ENCODE measurements around the gene HTRA1.

Gene HTRA1

DNA sequence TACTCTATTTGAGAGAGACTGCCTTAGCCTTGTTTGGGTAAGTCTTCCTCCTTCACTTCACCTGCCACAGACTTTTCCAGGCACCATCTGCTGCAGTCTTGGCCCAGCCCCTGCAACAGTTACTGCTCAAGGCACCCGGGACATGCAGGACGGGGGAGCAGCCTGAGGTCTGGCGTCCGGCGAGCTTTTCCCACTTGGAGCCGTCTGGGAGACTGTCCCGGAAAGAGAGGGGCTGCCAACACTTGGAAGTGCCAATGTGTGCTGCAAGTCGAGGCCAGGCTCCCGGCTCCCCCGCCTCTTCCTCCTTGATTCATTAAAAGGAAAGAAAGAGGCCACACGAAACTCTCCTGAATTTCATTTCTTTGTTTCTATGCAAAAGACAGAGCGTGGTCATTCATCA, 13.7 kb downstream of the HTRA1 start:
- DNase-seq = no peak

DNA sequence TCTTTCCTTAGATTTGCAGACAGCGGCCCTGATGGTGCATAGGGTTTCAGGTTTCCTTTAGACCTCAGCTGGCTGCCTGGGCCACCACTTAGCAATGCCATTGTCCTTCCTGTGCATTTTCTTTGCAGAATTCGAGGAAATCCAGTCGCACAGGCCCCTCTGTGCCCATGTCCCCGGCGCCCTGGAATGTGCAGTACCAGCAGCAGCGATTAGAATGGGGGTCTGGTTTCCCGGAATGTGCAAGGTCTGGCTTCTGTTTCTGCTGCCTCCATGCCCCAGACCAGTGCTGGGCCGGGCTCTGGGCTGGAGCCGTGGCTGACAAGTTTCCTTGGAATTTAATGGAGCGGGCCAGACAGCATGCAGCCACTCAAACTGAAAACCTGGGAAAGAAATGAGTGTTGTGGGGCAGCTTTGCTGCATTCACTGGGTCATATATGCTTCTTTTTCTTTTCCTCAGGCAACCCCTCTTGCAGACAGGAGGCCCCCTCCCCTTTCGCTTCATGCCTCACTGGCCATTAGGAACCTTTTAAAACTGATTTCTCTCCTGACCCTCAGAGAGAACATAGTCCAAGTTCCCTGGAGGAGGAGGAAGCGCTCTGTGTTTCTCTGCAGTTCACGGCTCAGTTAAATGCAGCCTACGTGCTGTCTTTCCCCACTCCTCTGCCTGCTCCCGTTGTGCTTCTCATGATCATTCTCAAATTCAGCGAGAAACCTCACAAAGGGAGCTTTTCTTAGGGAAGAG, 14.4 kb downstream of the HTRA1 start:
- DNase-seq = no peak

- no peak for DNase-seq
These were observed 15.0 kb downstream of the HTRA1 start for GRCh38 chr10:122476333-122476695.

- no peak for DNase-seq
These were observed 16.1 kb downstream of the HTRA1 start for GRCh38 chr10:122477436-122477835.

DNA sequence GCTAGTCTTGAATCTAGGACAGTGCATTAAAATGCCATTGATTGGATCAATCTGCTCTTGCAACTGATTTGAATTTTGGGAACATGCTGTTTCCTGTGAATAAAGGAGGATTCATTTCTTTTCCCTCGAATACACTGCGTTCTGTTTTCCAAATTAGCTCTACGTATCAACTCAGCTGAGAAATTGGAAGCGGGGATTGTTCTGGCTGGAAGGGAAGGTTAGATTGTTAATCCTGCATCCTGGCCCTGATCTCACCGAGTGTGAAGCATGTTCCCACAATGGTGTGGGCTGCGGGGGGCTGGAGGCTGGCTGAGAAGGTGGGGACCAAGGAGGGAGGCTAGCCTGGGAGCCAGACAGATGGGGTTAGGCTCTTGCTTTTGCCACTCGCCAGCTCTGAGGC, 17.6 kb downstream of the HTRA1 start:
- no peak for DNase-seq

- no peak for DNase-seq
These were observed 18.9 kb downstream of the HTRA1 start for GRCh38 chr10:122480146-122480833.

DNA sequence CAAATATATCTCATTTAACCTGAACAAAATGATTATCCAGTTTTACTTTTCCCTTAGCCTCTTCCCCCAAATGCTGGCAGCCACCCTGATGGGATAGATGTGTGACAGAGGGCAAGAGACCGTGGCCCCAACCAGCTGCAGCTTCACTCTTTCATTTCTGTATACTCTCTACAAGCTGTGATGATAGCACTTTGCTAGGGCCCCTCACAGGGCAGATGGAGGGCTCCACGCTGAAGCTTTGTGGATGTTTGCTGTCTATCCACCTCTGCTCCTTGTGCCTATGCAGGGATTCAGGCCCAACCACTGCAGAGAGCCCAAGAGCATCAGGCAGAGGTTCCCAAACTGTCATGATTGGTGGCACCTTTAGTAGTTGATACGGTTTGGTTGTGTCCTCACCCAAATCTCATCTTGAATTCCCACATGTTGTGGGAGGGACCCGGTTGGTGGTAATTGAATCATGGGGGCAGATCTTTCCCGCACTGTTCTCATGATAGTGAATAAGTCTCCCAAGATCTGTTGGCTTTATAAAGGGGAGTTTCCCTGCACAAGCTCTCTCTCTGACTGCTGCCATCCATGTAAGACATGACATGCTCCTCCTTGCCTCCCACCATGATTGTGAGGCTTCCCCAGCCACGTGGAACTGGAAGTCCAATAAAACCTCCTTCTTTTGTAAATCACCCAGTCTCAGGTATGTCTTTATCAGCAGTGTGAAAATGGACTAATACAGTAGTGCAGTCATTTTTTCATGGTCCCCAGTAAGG, 20.1 kb downstream of the HTRA1 start:
- no peak for DNase-seq

DNA sequence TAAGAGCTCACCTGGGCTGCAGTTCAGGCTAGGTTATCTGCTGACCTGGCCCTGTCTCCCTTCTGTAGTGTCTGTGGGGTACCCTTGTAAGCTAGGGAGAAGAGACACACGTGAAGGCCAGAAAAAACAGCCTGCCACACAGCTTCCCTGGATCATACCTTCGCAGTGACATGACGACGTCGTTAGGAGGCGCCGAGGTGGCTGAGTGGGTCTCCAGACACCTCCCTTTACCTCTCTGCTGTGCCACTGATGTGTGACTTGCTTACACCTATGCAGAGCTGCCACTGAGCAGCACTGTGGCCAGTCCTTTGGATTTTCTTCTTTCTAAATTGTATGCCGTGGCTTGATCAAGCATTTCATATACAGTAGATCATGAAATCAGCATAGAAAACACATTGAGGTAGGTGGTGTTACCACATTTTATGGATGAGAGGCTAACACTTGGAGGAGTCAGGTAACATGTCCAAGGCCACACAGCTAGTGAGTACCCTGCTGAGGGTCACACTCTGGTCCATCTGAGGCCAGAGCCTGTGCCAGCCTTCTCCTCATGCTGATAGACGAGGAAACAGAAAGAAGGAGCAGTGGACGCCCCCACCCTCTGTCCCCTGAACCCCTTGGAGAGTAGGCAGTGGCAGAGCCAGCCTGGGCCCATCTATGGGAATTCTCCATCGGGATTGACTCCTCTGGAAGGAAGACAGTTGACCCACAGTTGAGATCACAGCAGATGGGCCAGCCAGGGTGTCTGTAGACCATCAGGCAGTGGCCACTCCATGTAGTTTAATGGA, 23.1 kb downstream of the HTRA1 start:
- no peak for DNase-seq

DNA sequence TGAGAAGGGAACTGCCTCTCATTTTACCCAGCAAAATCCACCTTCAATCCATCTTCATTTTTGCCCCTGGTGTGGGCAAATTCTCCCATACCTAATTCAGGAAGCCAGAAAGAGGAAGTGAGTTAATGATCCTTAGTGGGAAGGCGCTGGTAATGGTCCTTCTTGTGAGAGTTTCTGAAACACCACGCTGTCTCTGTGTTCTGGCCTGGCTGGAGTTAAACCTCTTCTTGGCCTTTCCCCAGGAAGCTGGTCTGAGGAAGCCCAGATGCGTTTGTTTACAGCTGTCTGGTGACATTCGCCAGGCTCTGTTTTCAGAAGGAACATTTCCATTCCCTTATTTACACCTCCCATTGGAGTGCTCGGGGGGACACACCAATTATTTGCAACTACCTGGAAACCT, 24.3 kb downstream of the HTRA1 start:
- DNase-seq = no peak

GRCh38 chr10:122486406-122487080, 25.2 kb downstream of the HTRA1 start:
- DNase-seq = no peak

DNA sequence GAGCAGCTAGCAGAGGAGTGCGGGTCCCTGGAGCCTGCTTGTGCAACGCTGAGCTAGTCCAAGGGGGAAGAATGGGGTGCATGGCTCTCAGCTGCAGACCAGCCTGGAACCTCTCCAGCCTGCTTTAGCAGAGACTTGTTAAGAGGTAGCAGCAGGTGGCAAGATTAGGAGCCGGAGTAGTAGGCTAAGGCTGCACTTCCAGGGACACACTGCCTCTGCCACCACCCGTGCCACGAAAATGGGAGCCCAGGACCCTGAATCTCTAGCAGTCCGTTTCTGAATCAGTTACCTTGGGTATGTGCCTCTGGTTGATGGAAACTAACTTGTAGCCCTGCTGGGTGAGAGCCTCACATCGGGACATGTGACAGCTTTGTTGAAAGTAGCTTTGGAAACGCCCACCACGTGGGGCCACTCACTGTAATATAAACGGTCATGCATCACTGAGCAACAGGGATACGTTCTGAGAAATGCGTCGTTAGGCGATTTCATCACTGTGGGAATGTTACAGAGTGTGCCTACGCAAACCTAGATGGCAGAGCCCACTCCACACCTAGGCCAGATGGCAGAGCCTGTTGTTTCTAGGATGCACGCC, 25.9 kb downstream of the HTRA1 start:
- DNase-seq = peak; percentile 8

GRCh38 chr10:122490268-122490667, 28.9 kb downstream of the HTRA1 start:
- DNase-seq = no peak

DNA sequence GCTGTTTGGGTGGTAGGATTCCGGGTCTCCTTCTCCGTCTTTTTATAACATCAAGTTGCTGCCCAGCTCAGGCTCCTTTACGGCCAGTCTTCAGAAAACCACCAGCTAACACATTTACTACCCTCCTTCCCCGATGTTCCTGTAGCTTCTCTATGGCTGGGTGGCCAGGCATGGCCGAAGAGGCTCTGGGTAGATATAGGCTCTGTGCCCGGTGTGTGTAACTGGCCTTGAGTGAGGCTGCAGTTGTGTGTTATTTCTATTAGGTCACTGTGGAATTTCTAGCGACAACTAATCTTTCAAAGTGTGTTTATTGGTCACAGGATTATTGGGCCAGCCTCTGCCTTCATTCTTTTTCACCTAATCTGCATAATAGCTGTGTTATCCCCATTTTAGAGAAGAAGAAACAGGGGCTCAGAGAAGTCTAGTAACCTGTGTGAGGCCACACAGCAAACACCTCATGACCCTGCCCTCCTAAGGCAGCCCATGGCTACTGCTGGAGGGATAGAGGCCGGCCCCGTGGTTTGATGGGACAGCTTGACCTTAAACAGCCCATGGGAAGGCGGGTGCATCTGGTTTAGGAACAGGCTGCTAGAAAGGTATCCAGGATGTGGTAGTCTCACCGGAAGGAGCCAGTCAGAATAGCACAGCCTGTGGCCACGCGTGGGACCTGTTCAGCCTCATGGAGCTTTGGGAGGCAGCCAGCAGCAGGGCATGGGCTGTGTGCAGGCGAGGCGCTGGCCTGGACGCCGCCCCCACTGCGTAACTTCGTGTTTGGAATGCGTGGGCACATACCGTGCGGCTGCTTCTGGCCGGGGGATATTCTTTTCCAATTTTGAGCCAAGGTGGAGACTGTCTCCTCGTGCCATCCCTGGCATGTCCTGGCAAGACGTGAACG, 29.7 kb downstream of the HTRA1 start:
- DNase-seq = no peak

- DNase-seq = no peak
These were observed 30.7 kb downstream of the HTRA1 start for GRCh38 chr10:122492006-122492405.

DNA sequence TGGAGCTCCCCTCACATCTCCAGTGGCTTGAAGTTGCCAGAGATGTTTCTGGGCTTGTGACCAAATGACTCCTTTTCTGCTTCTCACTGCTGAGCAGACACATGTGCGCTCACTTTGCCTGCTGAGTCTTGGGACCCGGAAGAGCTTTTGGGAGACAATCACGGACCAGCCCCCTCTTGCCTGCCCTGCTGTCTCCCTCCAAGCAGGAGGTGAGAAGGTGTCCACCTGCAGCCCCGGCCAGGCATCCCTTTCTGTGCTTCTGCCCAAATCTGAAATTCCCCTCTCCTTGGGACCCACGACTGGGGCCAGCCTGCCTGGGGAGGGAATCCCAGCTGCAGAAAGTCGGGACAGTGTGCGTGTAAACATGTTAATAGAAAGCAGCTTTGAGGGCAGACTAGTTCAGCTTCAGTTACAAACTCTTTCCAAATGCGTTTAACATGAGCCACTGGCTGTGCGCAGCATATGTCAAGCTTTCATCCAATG, 31.7 kb downstream of the HTRA1 start:
- no peak for DNase-seq

DNA sequence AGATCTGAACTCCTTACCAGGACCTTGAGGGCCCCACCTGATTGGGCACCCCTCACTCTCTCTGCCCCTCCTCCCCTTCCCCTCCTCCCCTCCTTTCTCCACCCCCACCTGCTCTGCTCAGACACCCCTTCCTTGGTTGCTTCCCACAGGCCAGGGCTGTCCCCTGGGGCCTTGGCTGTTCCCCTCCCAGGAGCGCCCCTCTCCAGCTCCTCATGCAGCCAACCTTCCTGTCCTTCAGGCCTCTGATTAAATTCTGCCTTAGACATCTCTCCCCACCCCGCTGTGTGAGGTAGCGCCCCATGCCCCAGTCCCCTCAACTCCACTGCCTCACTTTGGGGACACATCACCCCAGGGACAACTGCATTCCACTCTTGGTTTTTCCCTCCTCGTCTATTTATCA, 32.4 kb downstream of the HTRA1 start:
- DNase-seq = no peak

DNA sequence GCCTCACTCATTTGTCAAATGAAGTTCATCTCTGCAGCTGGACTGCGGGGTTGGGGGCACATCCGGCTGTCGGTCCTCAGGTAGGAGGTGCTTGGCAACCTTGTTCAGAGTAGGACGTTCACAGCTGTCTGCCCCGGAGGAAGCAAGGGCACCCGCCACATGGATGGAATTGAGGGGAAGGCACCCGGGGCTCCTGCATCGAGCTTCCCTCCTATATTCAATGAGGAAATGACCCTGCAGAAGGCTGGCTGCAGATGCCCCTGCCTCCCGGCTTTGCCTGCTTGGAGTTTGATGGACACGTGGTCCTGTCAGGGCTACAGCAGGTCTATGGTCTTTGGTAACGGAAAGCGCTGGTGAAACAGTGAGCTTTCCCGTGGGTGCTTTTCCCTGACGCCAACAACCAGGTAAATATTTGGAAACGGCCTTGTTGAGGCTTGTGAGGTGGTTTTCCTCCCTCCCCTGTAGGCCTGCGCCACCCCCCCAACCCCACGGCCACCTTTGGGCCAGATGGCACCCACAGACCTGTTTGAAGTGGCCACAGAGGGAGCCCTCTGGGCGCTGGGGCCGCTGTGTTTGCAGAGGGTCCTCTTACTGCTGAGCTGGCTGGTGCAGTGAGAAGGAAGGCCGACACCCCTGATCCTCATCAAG, 32.9 kb downstream of the HTRA1 start:
- DNase-seq = no peak

DNA sequence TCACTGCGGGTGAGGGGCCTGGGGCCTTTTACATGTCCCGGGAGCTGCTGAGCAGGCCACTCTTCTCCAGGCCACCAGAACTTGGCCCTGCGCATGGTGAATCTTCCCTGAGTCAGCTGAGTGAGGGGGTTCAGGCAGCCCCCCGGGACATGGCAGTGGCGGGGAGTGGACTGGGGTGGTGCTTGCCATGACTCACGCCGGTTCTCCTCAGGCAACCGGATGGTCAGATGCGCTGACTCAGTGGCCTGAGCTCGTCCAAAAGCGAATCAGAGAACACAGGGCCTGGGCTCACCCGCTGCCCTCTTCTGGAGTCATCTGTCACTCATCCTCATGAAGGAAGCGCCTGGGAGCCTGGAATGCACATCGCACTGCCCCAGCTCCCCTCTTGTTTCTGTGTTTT, 33.5 kb downstream of the HTRA1 start:
- DNase-seq = no peak

GRCh38 chr10:122495406-122496340, 34.3 kb downstream of the HTRA1 start:
- no peak for DNase-seq

Data from NCI-H1092 (cell line).